Measurements from ENCODE around the gene INSR. TPM values are rescaled to one million over a fixed set of nuclear protein-coding genes. Genes with fewer than 3 reads are reported as not detected.

Gene INSR
- total RNA-seq, 1 experiment from 2014 or later = 2.5 TPM

GRCh38 chr19:7170983-7171382 is 123.2 kb downstream of the INSR start:
- CTCF ChIA-PET = no interaction called here
- no peaks in the 10 kb centered on the region for H3K4me1 ChIP-seq (ENCODE audit: control insufficient read depth, insufficient read depth, low read length)

DNA sequence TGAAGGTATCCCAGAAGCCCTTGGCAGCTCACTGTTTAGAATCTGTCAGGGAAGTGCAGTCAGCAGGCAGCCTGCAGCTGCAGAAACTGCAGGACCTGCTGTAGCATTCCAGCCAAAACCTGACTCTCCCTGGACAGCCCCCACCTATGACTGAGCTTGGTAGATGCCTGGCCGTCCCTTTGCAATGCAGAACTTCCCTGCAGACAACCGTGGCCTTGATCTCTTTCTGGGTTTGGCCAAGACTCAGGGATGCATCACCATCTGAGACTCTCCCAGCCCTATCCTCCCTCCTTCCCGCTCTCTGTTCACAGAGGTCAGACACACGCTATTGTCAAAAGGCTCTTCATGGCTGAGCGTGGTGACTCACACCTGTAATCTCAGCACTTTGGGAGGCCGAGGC is 125.3 kb downstream of the INSR start:
- ChIA-PET CTCF (no interaction called here), POLR2A (no interaction called here)
- Histone ChIP-seq H3K27me3 (ENCODE audit: control insufficient read depth, insufficient read depth, low read length) (no peaks in the 10 kb centered on the region), H3K36me3 (ENCODE audit: control insufficient read depth, insufficient read depth, low read length) (no peaks in the 10 kb centered on the region), H3K27ac (ENCODE audit: low read length) (no peak overlapping the region), H3K4me1 (ENCODE audit: control insufficient read depth, insufficient read depth, low read length) (no peaks in the 10 kb centered on the region), H3K4me3 (ENCODE audit: low read depth in 2 of 2, low read length in 2 of 2) (no peak overlapping the region), H3K9me3 (ENCODE audit: control insufficient read depth, insufficient read depth, low read depth, low read length) (no peaks in the 10 kb centered on the region)
- TF ChIP-seq REST (IDR thresholded peaks at IDR 0.05; ENCODE audit: insufficient read depth in 1 of 2, low read depth in 2 of 2, low read length in 1 of 2) (no peak), POLR2AphosphoS5 (IDR thresholded peaks at IDR 0.05; ENCODE audit: low read depth, low read length) (no peak), TCF7L2 (IDR thresholded peaks at IDR 0.05; ENCODE audit: low read depth, low read length) (no peak), CTCF (IDR thresholded peaks at IDR 0.05) (no peak), SIN3A (IDR thresholded peaks at IDR 0.05; ENCODE audit: borderline replicate concordance, insufficient read depth, low read depth, low read length) (no peak)
- DNase-seq (ENCODE audit: low read depth, low spot score) = no peak
- intact Hi-C loops (cut with micrococcal nuclease; ENCODE audit: unreplicated experiment) = no loop called here
- ATAC-seq = no peak
- in situ Hi-C loops (cut with HindIII; ENCODE audit: low pct_unique_long_range_greater_than_20kb, low sequenced_read_pairs) = no loop called here
- no TSS peak for BruUV-seq (replicated peaks)

More at GRCh38 chr19:7170983-7171382, 123.2 kb downstream of the INSR start:
- Histone ChIP-seq H3K27me3 (ENCODE audit: control insufficient read depth, insufficient read depth, low read length) (no peaks in the 10 kb centered on the region), H3K9me3 (ENCODE audit: control insufficient read depth, insufficient read depth, low read depth, low read length) (no peaks in the 10 kb centered on the region), H3K27ac (ENCODE audit: low read length) (no peak overlapping the region), H3K4me3 (ENCODE audit: low read depth in 2 of 2, low read length in 2 of 2) (no peak overlapping the region), H3K36me3 (ENCODE audit: control insufficient read depth, insufficient read depth, low read length) (no peaks in the 10 kb centered on the region)
- intact Hi-C loops (cut with micrococcal nuclease; ENCODE audit: unreplicated experiment) (no loop called here), in situ Hi-C loops (cut with HindIII; ENCODE audit: low pct_unique_long_range_greater_than_20kb, low sequenced_read_pairs) (no loop called here)
- TF ChIP-seq REST (IDR thresholded peaks at IDR 0.05; ENCODE audit: insufficient read depth in 1 of 2, low read depth in 2 of 2, low read length in 1 of 2) (no peak), SIN3A (IDR thresholded peaks at IDR 0.05; ENCODE audit: borderline replicate concordance, insufficient read depth, low read depth, low read length) (no peak), POLR2AphosphoS5 (IDR thresholded peaks at IDR 0.05; ENCODE audit: low read depth, low read length) (no peak), TCF7L2 (IDR thresholded peaks at IDR 0.05; ENCODE audit: low read depth, low read length) (no peak), CTCF (IDR thresholded peaks at IDR 0.05) (no peak)
- BruUV-seq (replicated peaks) = no TSS peak
- POLR2A ChIA-PET = no interaction called here
- no peak for ATAC-seq
- no peak for DNase-seq (ENCODE audit: low read depth, low spot score)

Data from Panc1 (cell line).